Measurements from ENCODE around the gene ST13.

DNA sequence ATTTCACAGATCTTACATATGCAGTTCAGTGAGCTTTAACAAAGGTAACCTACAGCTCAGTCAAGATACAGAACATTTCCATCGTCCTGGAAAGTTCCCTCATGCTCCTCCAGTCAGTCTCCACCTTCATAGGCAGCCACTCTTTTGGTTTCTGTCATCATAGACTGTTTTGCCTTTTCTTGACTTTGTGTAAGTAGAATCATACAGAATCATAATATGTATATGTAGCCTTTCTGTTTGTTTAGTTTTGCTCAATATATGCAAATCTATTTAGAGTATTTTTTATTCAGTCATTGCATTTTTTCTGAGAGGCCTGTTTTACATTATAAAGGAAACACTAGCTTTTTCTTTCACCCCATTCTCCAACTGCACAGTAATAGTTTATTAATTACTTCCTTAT, 20.5 kb upstream of the ST13 start:
- no peak for TF ChIP-seq CTCF (IDR thresholded peaks at IDR 0.05)
- no peak for TF ChIP-seq POLR2A (IDR thresholded peaks at IDR 0.05)
